COR-L47 (cell line): ENCODE data around the gene CRYBG2.
"Not testable (repeated sequence)": the region's sequence is repeated elsewhere in the genome, so short reads cannot be mapped to it uniquely, and the experiment has no call there.

Source experiments
- DNase-seq: peaks from one replicate; lab custom pipeline; 2025; lab: John Stamatoyannopoulos, UW

Gene CRYBG2

GRCh38 chr1:26317612-26318337, 36.2 kb downstream of the CRYBG2 start, which contains the start of gene CD52:
TSS of gene CD52 (plus strand) at chr1:26317958. CDS start at chr1:26318018, 60 bp downstream.
- DNase-seq = no peak

- no peak for DNase-seq
Measured at GRCh38 chr1:26317146-26317545, 36.8 kb downstream of the CRYBG2 start.

- DNase-seq = no peak
Measured at GRCh38 chr1:26315874-26316850, 37.8 kb downstream of the CRYBG2 start.

GRCh38 chr1:26314501-26314900, 39.4 kb downstream of the CRYBG2 start:
- no peak for DNase-seq

- DNase-seq = not testable (repeated sequence)
Measured at GRCh38 chr1:26307966-26308899, 45.7 kb downstream of the CRYBG2 start.

- DNase-seq = no peak
Measured at GRCh38 chr1:26307363-26307781, 46.6 kb downstream of the CRYBG2 start.

GRCh38 chr1:26306290-26307229, 47.4 kb downstream of the CRYBG2 start, which contains the start of gene UBXN11:
TSS of gene UBXN11 (minus strand) at chr1:26306636. CDS start at chr1:26302883, 3,753 bp downstream.
- peak; percentile 97 for DNase-seq

GRCh38 chr1:26305667-26306289, 48.2 kb downstream of the CRYBG2 start:
- DNase-seq = no peak

GRCh38 chr1:26302733-26303405, 51.1 kb downstream of the CRYBG2 start:
- no peak for DNase-seq

- no peak for DNase-seq
Measured at GRCh38 chr1:26300578-26301275, 53.2 kb downstream of the CRYBG2 start.

- no peak for DNase-seq
Measured at GRCh38 chr1:26297791-26298124, 56.2 kb downstream of the CRYBG2 start.

- no peak for DNase-seq
Measured at GRCh38 chr1:26297057-26297790, 56.7 kb downstream of the CRYBG2 start.

GRCh38 chr1:26296340-26297056, 57.4 kb downstream of the CRYBG2 start:
- no peak for DNase-seq

GRCh38 chr1:26295194-26296138, 58.5 kb downstream of the CRYBG2 start:
- no peak for DNase-seq

- DNase-seq = no peak
Measured at GRCh38 chr1:26293911-26294463, 59.9 kb downstream of the CRYBG2 start.

- DNase-seq = not testable (repeated sequence)
Measured at GRCh38 chr1:26292735-26293134, 61.2 kb downstream of the CRYBG2 start.
